Naive thymus-derived CD8-positive, alpha-beta T cell (primary cell): Measurements from ENCODE around the gene PRPF38B. TPM values are rescaled to one million over a fixed set of nuclear protein-coding genes. Genes with fewer than 3 reads are reported as not detected.
"Not testable (repeated sequence)": the region's sequence is repeated elsewhere in the genome, so short reads cannot be mapped to it uniquely, and the experiment has no call there.

ENCODE experiments used
- ATAC-seq, 2 donors: fragments of 150-1000 bp; cut with Tn5 transposase in 1 of 2; sonication (Bioruptor Pico), chemical (Tn5 transposase) in 1 of 2; 1 replicate in 1 of 2; 2 replicates in 1 of 2; pipeline ENCODE4 v1.10.0; 2021; ENCODE audit warnings: mild to moderate bottlenecking in 2 of 2, moderate library complexity in 2 of 2
- POLR2A ChIA-PET: fragments of 350-600 bp; sonication (Branson Sonifier 250); formaldehyde crosslinking; loops from one replicate; lab custom pipeline; 2021; ENCODE audit warnings: antibody characterized with exemption; lab: Charles Lee
- DNase-seq, 10 donors: peaks; one replicate each; pipeline versions ENCODE4 v3.0.0 to v3.0.0-alpha.2; 2020 to 2022
- H3K27ac Mint-ChIP-seq, 10 donors: one replicate each; pipeline ENCODE4 v1.8.0; 2020 to 2022; ENCODE audit warnings: mild to moderate bottlenecking in 10 of 10, mixed read lengths in 10 of 10, moderate library complexity in 4 of 10, inconsistent platforms in 1 of 10
- H3K27me3 Mint-ChIP-seq, 5 donors: one replicate each; pipeline ENCODE4 v1.8.0; 2021 to 2022; ENCODE audit warnings: mixed read lengths in 5 of 5
- H3K36me3 Mint-ChIP-seq, 3 donors: one replicate each; pipeline ENCODE4 v1.8.0; 2020 to 2022; ENCODE audit warnings: mixed read lengths in 3 of 3, mild to moderate bottlenecking in 2 of 3, inconsistent platforms in 1 of 3
- H3K4me1 Mint-ChIP-seq, 4 donors: one replicate each; pipeline ENCODE4 v1.8.0; 2021 to 2022; ENCODE audit warnings: mixed read lengths in 4 of 4
- H3K4me3 Mint-ChIP-seq, 10 donors: one replicate each; pipeline ENCODE4 v1.8.0; 2020 to 2022; ENCODE audit warnings: mild to moderate bottlenecking in 10 of 10, mixed read lengths in 10 of 10, moderate library complexity in 6 of 10, inconsistent platforms in 1 of 10
- H3K9me3 Mint-ChIP-seq, 9 donors: one replicate each; pipeline ENCODE4 v1.8.0; 2020 to 2022; ENCODE audit warnings: mixed read lengths in 9 of 9, mild to moderate bottlenecking in 3 of 9, inconsistent platforms in 1 of 9, moderate library complexity in 1 of 9
- polyA plus RNA-seq, 3 donors: library from polyadenylated mRNA; unstranded; fragments of 300-500 nt; fragmentation: Illumina TruSeq; gene quantifications; one replicate each; pipeline ENCODE4 v1.2.3, GENCODE V29; 2021
- total RNA-seq, 8 experiments: library from RNA in 2 of 8; stranded (reverse) in 2 of 8; gene quantifications; one replicate each; pipeline ENCODE4 v1.2.3 and lab custom pipeline; 2021 to 2026

Gene PRPF38B
- total and polyA plus RNA-seq, 5 experiments from 2014 or later, result 18.9 to 146 (median 21.7) TPM

- DNase-seq (no peak), ATAC-seq (no peak)
- Mint-ChIP-seq H3K4me1 (peaks cover 8 to 43% (median 34%) of the 10 kb centered on the region in 4 donors), H3K27me3 (no peaks in the 10 kb centered on the region), H3K9me3 (no peaks in the 10 kb centered on the region), H3K4me3 (peak overlapping the region in 5 of 10 donors; percentile 33 to 88 (median 66)), H3K36me3 (peaks cover 0 to 2% (median 0%) of the 10 kb centered on the region in 3 donors), H3K27ac (peak overlapping the region in 9 of 10 donors; percentile 68 to 99 (median 98))
- POLR2A ChIA-PET, result interaction anchor here (1.3 to 7.6 kb wide), 4 partner anchors 14 to 103 kb away, joined by 3 to 484 read pairs (median 140); partner anchors contain the start of genes EEIG2 and PRPF38B
Observed at GRCh38 chr1:108663074-108663473, 29.0 kb upstream of the PRPF38B start.

- POLR2A ChIA-PET, result interaction anchor here (0.6 to 7.6 kb wide), 4 partner anchors 13 to 242 kb away, joined by 3 to 484 read pairs (median 126); partner anchors contain the start of gene PRPF38B
- peak overlapping the region in 4 of 10 donors; percentile 29 to 41 (median 30) for H3K27ac Mint-ChIP-seq
- no peak overlapping the region for H3K4me3 Mint-ChIP-seq
- no peak for DNase-seq
- H3K9me3 Mint-ChIP-seq, result no peaks in the 10 kb centered on the region
- peaks cover 0 to 2% (median 0%) of the 10 kb centered on the region in 3 donors for H3K36me3 Mint-ChIP-seq
- peaks cover 13 to 45% (median 31%) of the 10 kb centered on the region in 4 donors for H3K4me1 Mint-ChIP-seq
- H3K27me3 Mint-ChIP-seq, result no peaks in the 10 kb centered on the region
- ATAC-seq, result no peak
Observed at GRCh38 chr1:108664481-108664880, 27.6 kb upstream of the PRPF38B start.

DNA sequence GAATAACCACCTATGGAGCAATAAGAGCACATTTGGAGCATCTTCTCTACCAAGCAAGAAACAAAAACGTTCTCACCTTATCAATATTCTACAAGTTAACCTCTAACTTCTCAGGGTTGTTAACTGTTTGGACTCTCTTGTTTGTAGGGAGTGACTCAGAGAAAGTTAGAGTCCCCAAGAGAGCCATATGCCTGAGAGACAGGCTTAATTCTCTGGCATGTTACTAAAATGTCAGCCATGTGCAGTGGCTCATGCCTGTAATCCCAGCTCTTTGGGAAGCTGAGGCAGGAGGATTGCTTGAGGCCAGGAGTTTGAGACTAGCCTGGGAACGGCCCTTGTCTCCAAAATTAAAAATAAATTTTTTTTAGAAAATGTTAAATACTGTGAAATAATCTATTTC is 27.0 kb upstream of the PRPF38B start:
- POLR2A ChIA-PET, result interaction anchor here (5.5 to 7.6 kb wide), 2 partner anchors 17 to 28 kb away, joined by 249 to 484 read pairs; partner anchors contain the start of gene PRPF38B
- no peak for DNase-seq
- Mint-ChIP-seq H3K9me3 (no peaks in the 10 kb centered on the region), H3K4me1 (peaks cover 9 to 39% (median 25%) of the 10 kb centered on the region in 4 donors), H3K27me3 (no peaks in the 10 kb centered on the region), H3K36me3 (peaks cover 0 to 2% (median 0%) of the 10 kb centered on the region in 3 donors), H3K4me3 (no peak overlapping the region), H3K27ac (peak overlapping the region in 2 of 10 donors; percentile 25)
- ATAC-seq, result no peak

- H3K4me1 Mint-ChIP-seq, result peaks cover 8 to 36% (median 21%) of the 10 kb centered on the region in 4 donors
- DNase-seq (no peak), ATAC-seq (no peak)
- no peak overlapping the region for H3K27ac Mint-ChIP-seq
- H3K27me3 Mint-ChIP-seq, result no peaks in the 10 kb centered on the region
- no peaks in the 10 kb centered on the region for H3K9me3 Mint-ChIP-seq
- peaks cover 0 to 2% (median 0%) of the 10 kb centered on the region in 3 donors for H3K36me3 Mint-ChIP-seq
- no peak overlapping the region for H3K4me3 Mint-ChIP-seq
- POLR2A ChIA-PET, result interaction anchor here (5.5 to 7.6 kb wide), 2 partner anchors 18 to 27 kb away, joined by 249 to 484 read pairs; partner anchors contain the start of gene PRPF38B
Observed at GRCh38 chr1:108665771-108666170, 26.3 kb upstream of the PRPF38B start.

- POLR2A ChIA-PET, result interaction anchor here (0.8 kb wide), 1 partner anchor 25 kb away, joined by 5 read pairs; the partner anchor contains the start of gene PRPF38B
- not testable (repeated sequence) for H3K4me3 Mint-ChIP-seq, ATAC-seq, H3K27me3 Mint-ChIP-seq, H3K36me3 Mint-ChIP-seq, H3K9me3 Mint-ChIP-seq, H3K27ac Mint-ChIP-seq, DNase-seq
- peaks cover 13 to 36% (median 22%) of the 10 kb centered on the region in 4 donors for H3K4me1 Mint-ChIP-seq
Observed at GRCh38 chr1:108667422-108667821, 24.7 kb upstream of the PRPF38B start.

GRCh38 chr1:108668777-108669176 is 23.3 kb upstream of the PRPF38B start:
- Mint-ChIP-seq H3K9me3 (no peaks in the 10 kb centered on the region), H3K27me3 (peaks cover 0 to 5% (median 0%) of the 10 kb centered on the region in 5 donors), H3K27ac (peak overlapping the region in 2 of 10 donors; percentile 65 to 72), H3K36me3 (peaks cover 0 to 2% (median 0%) of the 10 kb centered on the region in 3 donors), H3K4me3 (peak overlapping the region in 5 of 10 donors; percentile 13 to 58 (median 36)), H3K4me1 (peaks cover 12 to 23% (median 13%) of the 10 kb centered on the region in 4 donors)
- POLR2A ChIA-PET, result interaction anchor here (0.7 to 2.0 kb wide), 3 partner anchors 22 to 37 kb away, joined by 3 to 6 read pairs (median 4); partner anchors contain the start of gene PRPF38B
- ATAC-seq (no peak), DNase-seq (no peak)

DNA sequence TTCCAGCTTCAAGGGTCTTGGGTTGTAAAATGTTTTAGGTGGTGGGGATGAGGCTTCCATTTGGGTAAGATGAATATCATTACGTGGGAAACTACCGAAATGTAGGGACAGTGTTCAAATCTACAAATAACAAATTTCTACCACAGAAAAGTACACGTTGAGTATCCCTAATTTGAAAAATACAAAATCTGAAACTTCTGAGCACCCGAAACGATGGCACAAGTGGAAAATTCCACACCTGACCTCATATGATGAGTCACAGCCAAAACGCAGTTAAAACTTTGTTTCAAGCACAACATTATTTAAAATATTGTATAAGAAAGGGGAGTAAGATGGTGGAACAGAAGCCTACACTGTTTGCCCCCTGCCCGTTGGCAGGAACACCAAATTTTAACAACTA is 22.4 kb upstream of the PRPF38B start:
- POLR2A ChIA-PET, result interaction anchor here (0.8 to 2.0 kb wide), 3 partner anchors 15 to 23 kb away, joined by 3 to 6 read pairs (median 4); partner anchors contain the start of gene PRPF38B
- ATAC-seq, result no peak
- peaks cover 0 to 5% (median 0%) of the 10 kb centered on the region in 5 donors for H3K27me3 Mint-ChIP-seq
- H3K36me3 Mint-ChIP-seq, result peaks cover 0 to 2% (median 0%) of the 10 kb centered on the region in 3 donors
- H3K4me3 Mint-ChIP-seq, result no peak overlapping the region
- peaks cover 12 to 19% (median 13%) of the 10 kb centered on the region in 4 donors for H3K4me1 Mint-ChIP-seq
- H3K27ac Mint-ChIP-seq, result no peak overlapping the region
- no peaks in the 10 kb centered on the region for H3K9me3 Mint-ChIP-seq
- DNase-seq, result no peak

- no peak for DNase-seq
- ATAC-seq, result no peak
- Mint-ChIP-seq H3K4me1 (peaks cover 12 to 19% (median 13%) of the 10 kb centered on the region in 4 donors), H3K36me3 (peaks cover 0 to 2% (median 0%) of the 10 kb centered on the region in 3 donors), H3K9me3 (no peaks in the 10 kb centered on the region), H3K27me3 (peaks cover 0 to 5% (median 0%) of the 10 kb centered on the region in 5 donors), H3K27ac (no peak overlapping the region), H3K4me3 (no peak overlapping the region)
- POLR2A ChIA-PET, result interaction anchor here (0.8 to 2.0 kb wide), 5 partner anchors 10 to 24 kb away, joined by 3 to 9 read pairs (median 4); partner anchors contain the start of genes HENMT1 and PRPF38B
Observed at GRCh38 chr1:108670131-108670773, 21.9 kb upstream of the PRPF38B start.

- Mint-ChIP-seq H3K27ac (peak overlapping the region in 2 of 10 donors; percentile 39 to 46), H3K9me3 (no peaks in the 10 kb centered on the region), H3K4me3 (no peak overlapping the region), H3K4me1 (peaks cover 12 to 19% (median 13%) of the 10 kb centered on the region in 4 donors), H3K36me3 (no peaks in the 10 kb centered on the region), H3K27me3 (peaks cover 0 to 5% (median 0%) of the 10 kb centered on the region in 5 donors)
- POLR2A ChIA-PET, result interaction anchor here (0.8 to 1.8 kb wide), 5 partner anchors 9 to 24 kb away, joined by 3 to 9 read pairs (median 6); partner anchors contain the start of genes HENMT1 and PRPF38B
- DNase-seq (no peak), ATAC-seq (no peak)
Observed at GRCh38 chr1:108671143-108671542, 21.0 kb upstream of the PRPF38B start.

GRCh38 chr1:108678706-108679105 is 13.4 kb upstream of the PRPF38B start:
- DNase-seq, result no peak
- Mint-ChIP-seq H3K27me3 (peaks cover 0 to 3% (median 0%) of the 10 kb centered on the region in 5 donors), H3K9me3 (no peaks in the 10 kb centered on the region), H3K27ac (no peak overlapping the region), H3K4me3 (no peak overlapping the region), H3K4me1 (peaks cover 4 to 13% (median 6%) of the 10 kb centered on the region in 4 donors), H3K36me3 (no peaks in the 10 kb centered on the region)
- POLR2A ChIA-PET, result interaction anchor here (1.3 to 2.4 kb wide), 3 partner anchors 13 to 34 kb away, joined by 4 to 14 read pairs (median 5); partner anchors contain the start of gene PRPF38B
- ATAC-seq, result no peak

GRCh38 chr1:108679586-108680213 is 12.4 kb upstream of the PRPF38B start:
- Mint-ChIP-seq H3K9me3 (no peaks in the 10 kb centered on the region), H3K4me3 (peak overlapping the region in 3 of 10 donors; percentile 3 to 53 (median 19)), H3K27me3 (peaks cover 0 to 3% (median 0%) of the 10 kb centered on the region in 5 donors), H3K4me1 (peaks cover 4 to 13% (median 6%) of the 10 kb centered on the region in 4 donors), H3K36me3 (no peaks in the 10 kb centered on the region), H3K27ac (peak overlapping the region in 3 of 10 donors; percentile 33 to 57 (median 35))
- DNase-seq (no peak), ATAC-seq (no peak)
- POLR2A ChIA-PET, result interaction anchor here (1.3 to 1.4 kb wide), 2 partner anchors 12 to 35 kb away, joined by 4 to 5 read pairs; partner anchors contain the start of gene PRPF38B

DNA sequence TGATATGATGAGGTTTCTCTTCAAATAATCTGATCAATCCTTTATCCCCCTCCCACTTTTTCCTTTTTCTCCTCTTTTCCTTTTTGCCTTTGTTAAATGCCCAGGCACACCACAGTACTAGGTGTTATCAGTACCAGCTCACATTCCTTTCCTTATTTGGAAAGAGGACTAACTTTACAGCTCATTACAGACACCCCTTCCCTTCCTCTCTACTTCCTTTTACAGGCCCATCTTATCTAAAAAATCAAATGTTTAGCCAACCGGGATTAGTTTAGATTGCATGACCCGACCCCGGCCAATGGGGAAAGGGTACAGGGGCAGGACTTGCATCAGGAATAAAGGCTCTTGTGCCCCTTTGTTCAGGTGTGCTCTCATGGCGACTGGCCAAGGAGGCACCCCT is 10.4 kb upstream of the PRPF38B start:
- H3K36me3 Mint-ChIP-seq, H3K9me3 Mint-ChIP-seq, DNase-seq, H3K27me3 Mint-ChIP-seq, H3K4me3 Mint-ChIP-seq, ATAC-seq: not testable (repeated sequence)
- peaks cover 5 to 13% (median 6%) of the 10 kb centered on the region in 4 donors for H3K4me1 Mint-ChIP-seq
- POLR2A ChIA-PET, result interaction anchor here (0.7 to 3.1 kb wide), 4 partner anchors 10 to 20 kb away, joined by 3 to 20 read pairs (median 9); partner anchors contain the start of genes HENMT1 and PRPF38B
- H3K27ac Mint-ChIP-seq, result peak overlapping the region in 2 of 10 donors; percentile 2 to 53
